ENCODE data around the gene RGR. TPM values are rescaled to one million over a fixed set of nuclear protein-coding genes. Genes with fewer than 3 reads are reported as not detected.

Gene RGR, protein sequence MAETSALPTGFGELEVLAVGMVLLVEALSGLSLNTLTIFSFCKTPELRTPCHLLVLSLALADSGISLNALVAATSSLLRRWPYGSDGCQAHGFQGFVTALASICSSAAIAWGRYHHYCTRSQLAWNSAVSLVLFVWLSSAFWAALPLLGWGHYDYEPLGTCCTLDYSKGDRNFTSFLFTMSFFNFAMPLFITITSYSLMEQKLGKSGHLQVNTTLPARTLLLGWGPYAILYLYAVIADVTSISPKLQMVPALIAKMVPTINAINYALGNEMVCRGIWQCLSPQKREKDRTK
- not detected in 2 replicates for total RNA-seq

DNA sequence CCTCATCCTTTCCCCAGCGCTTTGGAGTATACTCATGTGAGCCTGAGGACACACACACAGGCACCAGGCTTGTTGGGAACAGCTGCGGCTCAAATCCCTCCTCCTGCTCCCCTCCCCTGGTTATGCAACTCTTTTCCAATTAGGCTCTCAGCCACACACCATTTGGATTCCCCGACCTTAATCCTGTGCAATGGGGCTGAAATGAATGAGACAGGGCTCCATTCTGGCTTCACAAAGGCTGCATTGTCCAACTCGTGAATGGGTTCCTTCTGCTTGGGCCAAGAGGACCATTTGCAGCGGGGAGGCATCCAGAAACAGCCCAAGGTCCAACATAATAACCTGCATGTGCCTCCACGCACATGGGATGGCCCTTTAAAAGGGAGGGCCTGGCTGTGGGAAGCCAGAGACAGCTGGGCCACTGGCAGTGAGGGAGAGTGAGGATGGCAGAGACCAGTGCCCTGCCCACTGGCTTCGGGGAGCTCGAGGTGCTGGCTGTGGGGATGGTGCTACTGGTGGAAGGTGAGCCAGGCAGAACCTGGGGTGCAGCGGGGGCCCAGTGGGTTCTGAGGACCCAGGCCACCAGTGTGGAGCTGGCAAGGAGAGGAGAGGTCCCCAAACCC, at the start of gene RGR:
TSS of gene RGR (plus strand) at position 403 of the 620 bp plus-strand sequence. CDS start at position 441, 38 bp downstream.

DNA sequence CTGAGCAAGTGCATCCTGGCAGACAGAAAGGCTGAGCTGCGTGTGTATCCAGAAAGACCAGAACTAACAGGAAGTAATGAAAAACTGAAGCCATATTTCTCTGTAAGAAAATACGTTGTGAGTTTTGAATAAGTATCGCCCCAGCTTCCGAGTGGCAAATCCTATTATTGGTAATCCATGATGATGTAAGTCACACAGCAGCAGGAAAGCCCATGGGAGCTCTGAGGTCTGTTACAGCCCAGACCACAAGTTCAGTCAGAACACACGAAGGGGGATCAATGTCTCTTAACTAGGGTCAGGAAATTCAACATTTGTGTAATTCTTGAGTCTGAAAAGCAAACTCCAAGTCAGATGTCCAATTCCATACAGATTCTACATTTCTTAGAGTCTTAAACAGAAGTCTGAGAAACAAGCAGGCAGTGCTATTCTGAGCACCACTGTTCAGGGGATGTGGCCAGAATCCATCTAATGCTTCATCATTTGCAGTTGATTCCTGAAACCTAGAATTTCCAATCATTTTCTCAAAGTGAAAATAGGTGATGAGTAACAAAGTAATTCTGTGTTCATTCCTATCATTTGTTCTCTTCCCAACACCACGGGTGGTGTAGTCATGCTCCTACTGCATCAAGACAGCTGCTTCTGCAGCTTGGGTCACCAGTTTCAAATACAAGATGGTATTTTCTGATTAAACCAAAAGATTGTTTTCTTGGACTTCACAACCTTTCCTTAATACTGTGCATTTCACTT, 19.3 kb upstream of the RGR start, which contains the start of gene LRIT2:
TSS of gene LRIT2 (minus strand) at position 118 of the 747 bp plus-strand sequence. CDS start at position 94, 24 bp downstream.

DNA sequence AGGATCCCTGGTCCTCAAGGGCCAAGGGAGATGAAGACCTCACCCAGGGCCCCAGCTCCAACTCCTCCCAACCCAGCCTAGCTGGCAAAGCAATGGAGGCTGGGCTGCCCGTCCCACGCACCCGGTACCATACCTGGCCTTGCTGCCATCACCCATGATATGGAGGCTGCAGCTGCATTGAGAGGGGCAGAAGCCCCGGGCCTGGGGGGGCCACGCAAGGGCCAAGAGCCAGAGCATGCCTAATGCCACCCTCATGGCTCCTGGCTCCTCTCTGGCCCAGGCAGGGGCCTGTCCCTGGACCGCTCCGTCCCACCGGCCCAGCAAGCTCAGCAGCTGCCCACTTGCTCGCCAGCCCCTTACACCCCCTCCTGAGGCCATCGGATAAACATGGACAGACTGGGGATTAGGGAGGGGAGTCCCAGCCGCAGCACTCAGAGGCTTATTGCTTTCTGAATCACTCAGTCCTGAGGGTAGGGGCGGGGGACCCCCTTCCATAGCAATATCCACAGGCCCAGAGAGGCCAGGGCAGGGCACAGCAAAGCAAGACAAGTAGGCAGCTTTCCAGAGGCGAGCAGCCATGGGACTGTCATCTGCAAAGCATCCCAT, 3.6 kb upstream of the RGR start, which contains the start of gene LRIT1:
TSS of gene LRIT1 (minus strand) at position 362 of the 606 bp plus-strand sequence. CDS start at position 255, 107 bp downstream.

Other genes with a start within 250 kb of the RGR start
- 186 and 202 TPM in 2 replicates for gene GHITM, start 105.5 kb upstream of the RGR start, total RNA-seq
- gene GPR15LG, start 71.3 kb upstream of the RGR start, total RNA-seq = not detected in 2 replicates
- 0.07 and 0.13 TPM in 2 replicates for gene CDHR1, start 50.5 kb upstream of the RGR start, total RNA-seq
- not detected in 2 replicates for gene LRIT2, start 19.5 kb upstream of the RGR start, total RNA-seq
- not detected in 2 replicates for gene LRIT1, start 3.5 kb upstream of the RGR start, total RNA-seq
- 50.8 and 61.5 TPM in 2 replicates for gene CCSER2, start 83.5 kb downstream of the RGR start, total RNA-seq